22Rv1 (cell line): ENCODE results near the gene ISG20L2.

Experiments used
- CTCF ChIP-seq: fragments of 450-650 bp; IDR thresholded peaks from 2 replicates; pipeline ENCODE4 v1.5.1; 2017; ENCODE audit warnings: mild to moderate bottlenecking
- ZFX ChIP-seq: fragments of 450-650 bp; IDR thresholded peaks from 2 replicates; pipeline ENCODE4 v1.6.1; 2017; ENCODE audit warnings: antibody characterized with exemption, borderline replicate concordance

GRCh38 chr1:156727926-156728598, 504 bp downstream of the ISG20L2 start, which contains the start of gene METTL25B:
- no peak for TF ChIP-seq CTCF
- no peak for TF ChIP-seq ZFX
